NCI-H1436 (cell line): ENCODE measurements around the gene NRK.
"Not testable (repeated sequence)": the region's sequence is repeated elsewhere in the genome, so short reads cannot be mapped to it uniquely, and the experiment has no call there.

ENCODE experiments used
- DNase-seq: peaks from one replicate; lab custom pipeline; 2025; lab: John Stamatoyannopoulos, UW

Gene NRK

DNA sequence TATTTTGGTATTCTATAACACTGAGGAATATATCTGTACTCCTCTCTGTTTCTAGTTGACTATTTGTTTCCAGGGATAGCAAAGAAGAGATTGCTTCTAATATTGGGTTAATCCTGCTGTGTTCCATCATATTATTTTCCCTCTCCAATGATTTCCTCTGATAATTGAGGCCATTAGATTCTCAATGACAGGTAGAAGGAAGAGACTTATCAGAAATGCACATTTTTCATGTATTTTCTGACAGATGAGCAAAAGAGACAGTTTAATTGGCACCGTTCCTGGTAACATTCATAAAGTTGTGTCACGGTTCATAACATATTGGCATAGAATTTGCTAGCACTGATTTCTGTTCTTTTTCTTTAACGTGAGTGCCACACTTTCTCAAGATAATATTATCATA, 58.2 kb downstream of the NRK start:
- DNase-seq: no peak

DNA sequence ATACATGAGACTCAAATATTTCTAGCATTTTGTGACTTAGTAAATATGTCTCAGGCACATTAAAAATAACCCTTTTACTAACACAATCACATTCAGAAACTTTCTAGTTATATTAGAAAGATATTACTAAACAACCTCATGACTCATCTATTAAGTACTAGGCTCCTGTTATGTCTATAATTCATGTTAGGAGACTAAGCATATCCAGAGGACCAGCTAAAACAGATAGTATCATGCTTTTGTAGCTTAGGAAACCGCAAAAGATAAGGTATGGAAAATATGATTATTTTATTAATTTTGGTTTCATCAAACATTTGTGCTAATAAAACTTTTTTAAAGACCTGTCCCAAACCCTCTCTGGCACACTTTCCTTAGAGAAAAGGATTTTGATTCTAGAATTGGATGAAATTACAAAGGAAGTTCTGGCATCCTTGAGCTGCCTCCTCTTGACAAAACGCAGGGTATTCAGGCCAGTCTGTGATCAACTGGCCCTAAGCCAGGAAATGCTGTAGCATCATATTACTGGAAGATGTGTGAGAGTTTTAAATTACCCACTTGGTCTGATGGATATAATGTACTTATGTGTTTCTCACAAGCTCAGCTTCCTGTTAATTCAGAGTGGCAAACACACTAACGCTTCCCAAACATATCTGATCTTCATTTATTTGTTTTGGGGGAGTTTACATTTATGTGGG, 60.4 kb downstream of the NRK start:
- DNase-seq: peak; percentile 40

DNA sequence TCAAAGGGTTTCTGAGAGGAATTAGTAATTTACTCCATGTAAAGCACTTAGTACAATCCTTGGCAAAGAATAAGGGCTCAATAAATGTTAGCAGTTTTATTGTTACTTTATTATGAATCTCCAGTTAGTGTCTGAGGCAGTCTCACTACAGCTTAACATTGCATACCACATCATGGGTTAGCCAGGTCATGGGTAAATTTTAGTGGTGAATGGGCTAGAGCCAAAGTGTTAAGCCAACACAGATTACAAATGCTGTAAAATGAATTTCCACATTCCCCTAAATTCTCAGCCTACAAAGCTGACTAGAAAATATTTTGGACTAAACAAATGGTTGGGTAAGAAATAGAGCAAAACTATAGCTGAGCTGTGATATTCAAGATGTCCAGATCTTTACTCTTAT, 72.4 kb downstream of the NRK start:
- no peak for DNase-seq

DNA sequence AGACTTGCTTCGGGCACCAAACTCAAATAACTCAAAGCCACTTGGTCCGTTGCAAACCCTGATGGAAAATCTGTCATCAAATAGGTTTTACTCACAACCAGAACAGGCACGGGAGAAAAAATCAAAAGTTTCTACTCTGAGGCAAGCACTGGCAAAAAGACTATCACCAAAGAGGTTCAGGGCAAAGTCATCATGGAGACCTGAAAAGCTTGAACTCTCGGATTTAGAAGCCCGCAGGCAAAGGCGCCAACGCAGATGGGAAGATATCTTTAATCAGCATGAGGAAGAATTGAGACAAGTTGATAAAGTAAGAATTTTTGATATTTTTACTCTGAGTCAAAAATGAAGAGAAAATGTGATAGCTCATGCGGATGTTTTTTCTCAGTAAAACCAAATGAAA, 87.2 kb downstream of the NRK start:
- no peak for DNase-seq

DNA sequence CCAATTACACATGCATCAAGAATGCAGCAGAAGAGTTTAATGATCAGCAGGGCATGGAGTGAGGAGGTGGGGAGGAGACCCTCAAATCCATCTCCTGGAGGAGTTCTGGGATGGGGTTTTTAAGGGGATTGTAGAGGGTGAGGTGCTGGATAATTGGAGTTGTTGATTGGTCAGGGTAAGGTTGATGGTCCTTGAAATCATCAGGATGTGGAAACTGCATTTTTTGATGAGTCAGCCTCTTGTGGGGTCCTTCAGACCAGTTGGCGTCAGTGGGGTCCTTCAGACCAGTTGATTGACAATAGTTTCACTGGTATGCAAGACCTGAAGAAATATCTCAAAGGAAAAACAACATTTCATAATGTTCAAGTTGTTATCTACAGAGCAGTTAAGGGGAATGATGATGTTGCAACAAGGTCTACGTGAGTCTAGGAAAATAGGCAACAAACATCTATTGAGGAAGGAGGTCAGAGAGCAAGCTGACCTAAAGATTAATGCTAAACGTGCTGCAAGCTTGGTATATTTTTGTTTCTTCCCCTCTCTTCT, 88.3 kb downstream of the NRK start:
- no peak for DNase-seq

DNA sequence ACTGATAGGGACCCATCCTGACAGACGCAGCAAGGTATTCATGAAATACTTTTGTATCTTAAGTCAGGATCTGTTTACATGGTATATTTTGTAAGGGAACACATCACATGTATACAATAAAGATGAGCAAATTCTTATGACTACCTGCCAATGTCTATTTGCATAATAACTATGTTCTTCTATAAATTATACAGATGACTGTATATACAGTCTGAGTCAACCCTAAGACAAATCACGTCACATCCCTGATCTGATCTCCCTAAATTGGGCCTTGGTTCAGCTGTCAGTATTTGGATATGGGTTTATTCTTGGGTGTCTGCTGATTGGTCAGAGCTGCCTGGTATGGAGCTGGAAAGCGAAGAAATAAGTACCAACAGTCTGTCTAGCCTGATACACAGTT, 122.9 kb downstream of the NRK start:
- no peak for DNase-seq

DNA sequence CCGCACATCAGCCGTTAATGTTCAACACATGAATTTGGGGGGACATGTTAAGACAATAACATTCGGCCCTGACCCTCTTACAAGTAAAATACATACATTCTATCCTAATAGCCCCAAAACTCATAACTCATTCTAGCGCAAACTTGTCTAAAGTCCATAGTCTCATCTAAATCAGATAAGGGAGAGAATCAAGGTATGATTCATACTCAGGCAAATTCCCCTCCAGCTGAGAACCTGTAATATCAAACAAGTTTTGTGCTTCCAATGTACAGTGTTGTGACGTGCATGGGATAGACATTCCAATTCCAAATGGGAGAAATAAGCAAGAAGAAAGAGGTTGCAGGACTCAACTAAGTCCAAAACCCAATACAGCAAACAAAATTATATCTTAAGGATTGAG, 147.1 kb downstream of the NRK start:
- DNase-seq: no peak

DNA sequence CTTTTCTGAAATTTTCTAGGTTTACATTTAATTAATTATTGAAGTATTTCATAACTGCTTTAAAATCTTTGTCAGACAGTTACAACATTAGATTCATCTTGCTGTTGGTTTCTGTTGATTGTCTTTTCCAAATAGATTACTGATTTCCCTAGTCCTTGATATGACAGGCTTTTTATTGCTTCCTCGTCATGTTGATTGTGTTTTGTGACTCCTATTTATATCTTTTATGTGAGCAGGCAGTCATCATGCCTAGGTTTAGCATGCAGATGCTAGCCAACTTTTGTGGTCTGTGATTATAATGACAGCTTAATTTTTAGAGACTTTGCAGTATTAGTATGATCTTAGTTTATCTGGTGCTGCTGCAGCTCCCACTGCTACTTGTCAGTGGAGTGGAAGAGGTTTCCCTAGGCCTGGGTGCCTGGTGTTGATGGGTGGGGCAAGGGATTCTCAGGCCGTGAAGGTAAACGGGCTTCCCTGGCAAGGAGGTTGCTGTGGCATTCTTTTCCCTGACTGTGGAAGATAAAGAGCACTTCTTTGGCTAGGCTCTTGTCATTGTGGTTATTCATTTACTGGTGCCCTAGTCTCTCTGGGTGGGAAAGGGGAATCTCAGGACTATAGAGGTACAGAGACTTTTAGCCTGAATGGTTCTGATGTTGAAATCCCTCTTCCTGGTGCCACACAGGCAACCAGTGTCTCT, 150.5 kb downstream of the NRK start:
- no peak for DNase-seq

DNA sequence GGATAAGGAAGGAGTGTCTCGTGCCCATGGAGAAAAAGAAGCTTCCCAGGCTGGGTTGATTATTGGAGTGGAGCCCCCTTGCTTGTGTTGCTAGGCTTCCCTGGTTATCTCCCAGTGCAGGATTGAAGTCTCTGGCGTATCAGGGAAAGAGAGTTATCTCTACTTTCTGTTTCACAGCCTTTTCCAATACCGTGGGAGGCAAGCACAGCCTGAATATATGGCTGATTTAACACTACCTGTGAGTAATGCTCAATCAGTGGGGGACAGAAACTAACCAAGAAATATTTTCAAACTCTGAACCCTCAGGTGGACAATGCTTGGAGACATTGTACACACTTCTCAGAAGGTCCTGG, 151.0 kb downstream of the NRK start:
- no peak for DNase-seq

DNA sequence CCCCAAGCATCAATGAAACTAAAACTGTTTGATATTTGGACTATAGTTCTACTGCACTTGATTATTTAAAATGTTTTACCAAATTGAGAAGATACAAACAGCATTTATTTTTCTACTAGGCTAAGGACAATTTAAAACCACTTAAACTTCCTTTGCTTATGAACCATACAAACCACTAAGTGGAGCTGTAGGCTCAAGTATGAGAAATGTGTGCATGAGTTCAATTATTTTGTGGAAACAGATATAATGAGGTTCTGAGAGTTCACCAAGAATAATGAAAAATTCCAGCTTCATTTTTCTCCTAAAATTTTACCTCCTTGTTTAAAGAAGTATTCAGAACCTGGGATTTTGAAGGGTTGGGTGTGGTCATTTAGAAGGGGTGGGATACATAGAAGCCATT, 153.0 kb downstream of the NRK start:
- DNase-seq: no peak

DNA sequence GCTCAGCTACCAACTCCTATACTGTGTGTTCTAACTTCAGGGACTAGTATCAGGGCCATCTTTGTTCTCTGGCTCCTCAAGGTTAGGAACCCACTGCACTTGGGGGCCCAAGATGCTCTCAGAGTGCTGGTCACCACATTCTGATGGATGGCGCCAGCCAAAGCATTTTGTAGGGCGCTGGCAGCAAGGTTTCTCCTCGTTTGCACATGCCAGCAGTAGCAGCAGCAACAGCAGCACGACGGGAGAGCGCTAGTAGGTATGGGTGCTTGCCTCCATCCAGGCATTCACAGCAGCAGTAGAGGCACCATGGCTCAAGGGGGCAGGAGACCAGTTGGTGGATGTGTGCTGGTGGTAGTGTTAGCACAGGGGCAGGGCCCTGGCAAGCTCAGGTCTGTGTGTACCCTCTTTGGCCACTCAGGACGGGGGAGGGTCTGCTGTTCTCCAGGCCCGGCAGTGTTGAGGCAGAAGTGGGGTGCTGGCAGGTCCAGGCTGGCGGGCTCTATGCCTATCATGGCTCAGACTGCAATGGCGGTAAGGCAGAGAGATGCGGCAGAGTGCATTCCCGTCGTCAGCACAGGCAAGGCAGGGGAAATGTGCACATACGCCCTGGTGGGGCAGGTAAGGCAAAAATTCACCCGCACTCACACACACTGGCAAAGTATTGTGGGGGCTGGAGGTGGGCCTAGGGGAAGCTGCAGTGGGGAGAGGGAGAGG, 159.6 kb downstream of the NRK start:
- no peak for DNase-seq

DNA sequence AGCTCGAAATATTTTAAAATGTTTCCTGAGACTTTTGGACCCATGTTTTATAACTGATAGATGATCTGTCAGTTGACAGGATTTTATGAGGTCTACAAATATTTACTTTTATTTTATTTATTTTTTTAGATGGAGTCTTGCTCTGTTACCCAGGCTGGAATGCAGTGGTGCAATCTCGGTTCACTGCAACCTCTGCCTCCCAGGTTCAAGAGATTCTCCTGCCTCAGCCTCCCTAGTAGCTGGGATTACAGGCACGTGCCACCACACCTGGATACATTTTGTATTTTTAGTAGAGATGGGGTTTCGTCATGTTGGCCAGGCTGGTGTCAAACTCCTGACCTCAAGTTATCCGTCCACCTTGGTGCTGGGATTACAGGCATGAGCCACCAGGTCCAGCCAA, 166.1 kb downstream of the NRK start:
- DNase-seq: not testable (repeated sequence)

DNA sequence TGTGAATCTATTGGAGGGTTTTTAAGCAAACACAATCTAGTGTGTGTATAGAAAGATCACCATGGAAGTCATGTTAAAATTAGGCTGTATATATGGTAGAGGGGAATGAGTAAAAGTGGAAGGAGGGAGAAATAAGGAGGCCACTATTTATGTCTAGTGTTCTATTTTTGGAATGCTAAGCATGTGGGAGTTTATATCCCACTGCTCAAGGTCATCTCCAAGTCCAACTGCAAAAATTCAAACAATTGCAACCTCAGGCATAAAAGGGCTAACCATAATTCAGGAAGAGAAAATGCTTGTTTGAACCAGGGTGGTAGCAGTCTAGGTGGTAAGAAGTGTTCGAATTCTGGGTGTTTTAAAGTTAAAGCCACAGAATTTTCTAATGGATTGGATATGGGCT, 177.0 kb downstream of the NRK start:
- DNase-seq: no peak

DNA sequence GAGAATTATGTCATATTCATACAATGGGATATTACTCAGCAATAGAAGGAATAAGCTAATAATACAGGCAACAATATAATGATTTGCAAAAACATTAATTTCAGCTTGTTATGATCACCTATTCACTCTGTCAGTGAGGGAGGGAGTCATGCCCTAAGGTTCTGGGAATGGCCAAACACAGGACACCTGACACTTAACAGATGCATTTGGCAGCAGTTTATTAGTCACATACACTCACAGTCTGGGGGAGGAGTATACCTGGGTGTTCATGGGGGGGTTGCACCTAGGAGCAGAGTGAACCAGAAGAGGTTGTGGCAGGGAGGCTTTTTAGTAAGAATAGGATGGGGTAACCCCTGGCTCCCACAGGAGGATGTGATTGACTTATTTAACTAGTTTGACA, 177.9 kb downstream of the NRK start:
- DNase-seq: no peak

DNA sequence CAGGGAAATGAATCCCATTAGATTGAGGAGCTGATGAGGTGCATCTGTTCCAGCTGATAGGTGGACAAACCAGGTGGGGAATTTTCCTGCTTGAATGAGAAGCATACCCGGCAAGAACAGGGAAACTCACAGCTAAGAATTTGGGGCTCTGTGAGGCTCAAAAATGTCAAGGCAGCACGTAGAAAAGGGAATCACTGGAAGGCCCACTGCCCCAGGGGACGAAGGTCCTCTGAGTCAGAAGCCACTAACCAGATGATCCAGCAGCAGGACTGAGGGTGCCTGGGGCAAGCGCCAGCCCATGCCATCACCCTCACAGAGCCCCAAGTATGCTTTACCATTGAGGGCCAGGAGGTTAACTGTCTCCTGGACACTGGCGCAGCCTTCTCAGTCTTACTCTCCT, 178.3 kb downstream of the NRK start:
- DNase-seq: not testable (repeated sequence)

DNA sequence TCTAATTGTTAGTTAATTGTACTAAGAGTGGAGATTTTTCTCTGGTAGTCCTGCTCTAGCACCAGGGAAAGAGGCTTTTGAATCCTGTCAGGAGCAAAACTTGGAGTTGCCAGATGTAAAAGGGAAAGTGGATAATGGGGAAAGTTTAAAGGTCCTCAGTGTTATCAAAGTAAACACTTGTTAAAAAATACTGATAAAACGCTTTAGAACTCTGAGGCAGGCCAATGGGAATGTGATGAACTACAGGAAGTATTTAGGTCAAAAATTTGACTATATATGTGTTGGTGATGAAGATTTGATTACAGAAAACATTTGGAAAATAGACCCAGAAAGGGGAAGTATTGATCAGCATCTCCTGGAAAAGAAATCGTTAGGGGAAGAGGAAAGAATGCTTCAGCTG, 183.3 kb downstream of the NRK start:
- DNase-seq: no peak

DNA sequence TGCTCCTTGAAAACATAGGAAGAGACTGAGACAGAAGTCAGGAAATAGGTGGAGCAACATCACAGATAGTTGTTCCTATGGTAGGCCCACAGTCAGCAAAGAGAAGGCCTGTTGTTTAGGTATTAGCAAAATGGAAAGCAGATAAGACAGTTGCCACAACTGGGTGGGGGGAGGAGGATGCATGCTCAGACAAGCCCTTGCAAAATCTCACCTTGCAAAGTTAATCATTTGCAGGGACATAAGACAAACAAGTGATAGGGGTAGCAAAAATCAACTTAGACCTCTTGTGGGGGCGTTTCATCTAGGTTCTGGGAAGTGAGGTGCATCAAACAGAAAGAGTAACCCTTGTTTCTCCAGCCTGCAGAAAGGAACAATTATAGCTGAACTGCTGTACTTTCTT, 185.5 kb downstream of the NRK start:
- no peak for DNase-seq
